Left renal cortex interstitium (tissue), 4 donors: Measurements from ENCODE around the gene CNTNAP2. TPM values are rescaled to one million over a fixed set of nuclear protein-coding genes. Genes with fewer than 3 reads are reported as not detected.

ENCODE experiments used
- DNase-seq, 4 donors: peaks; one replicate each; pipeline ENCODE4 v3.0.0-alpha.2; 2013; ENCODE audit warnings: low read depth in 4 of 4, low spot score in 2 of 4, missing footprints in 1 of 4
- polyA plus RNA-seq, 4 donors: library from polyadenylated mRNA; unstranded; fragments of 120-200 nt; gene quantifications; one replicate each; pipeline ENCODE4 v1.2.1, GENCODE V29; 2013; ENCODE audit not compliant: insufficient read length in 4 of 4

Gene CNTNAP2
- polyA plus RNA-seq, 4 donors, result 22.3 to 27.6 (median 27.1) TPM

- DNase-seq, result no peak
Observed at GRCh38 chr7:148379677-148380076, 2263.1 kb downstream of the CNTNAP2 start.

GRCh38 chr7:148380596-148381419, 2264.2 kb downstream of the CNTNAP2 start:
- no peak for DNase-seq

GRCh38 chr7:148382596-148382995, 2266.0 kb downstream of the CNTNAP2 start:
- DNase-seq, result no peak

DNA sequence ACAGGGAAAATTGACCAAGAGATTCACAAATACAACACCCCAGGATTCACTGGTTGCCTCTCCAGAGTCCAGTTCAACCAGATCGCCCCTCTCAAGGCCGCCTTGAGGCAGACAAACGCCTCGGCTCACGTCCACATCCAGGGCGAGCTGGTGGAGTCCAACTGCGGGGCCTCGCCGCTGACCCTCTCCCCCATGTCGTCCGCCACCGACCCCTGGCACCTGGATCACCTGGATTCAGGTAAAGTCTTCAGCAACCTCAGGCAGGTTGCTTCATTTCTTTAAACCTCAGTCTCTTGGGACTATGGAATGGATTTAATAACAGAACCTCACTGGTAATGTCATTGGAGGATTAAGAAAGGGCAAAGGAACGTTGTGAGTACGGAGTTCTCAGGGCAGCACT, 2267.1 kb downstream of the CNTNAP2 start:
- no peak for DNase-seq

DNA sequence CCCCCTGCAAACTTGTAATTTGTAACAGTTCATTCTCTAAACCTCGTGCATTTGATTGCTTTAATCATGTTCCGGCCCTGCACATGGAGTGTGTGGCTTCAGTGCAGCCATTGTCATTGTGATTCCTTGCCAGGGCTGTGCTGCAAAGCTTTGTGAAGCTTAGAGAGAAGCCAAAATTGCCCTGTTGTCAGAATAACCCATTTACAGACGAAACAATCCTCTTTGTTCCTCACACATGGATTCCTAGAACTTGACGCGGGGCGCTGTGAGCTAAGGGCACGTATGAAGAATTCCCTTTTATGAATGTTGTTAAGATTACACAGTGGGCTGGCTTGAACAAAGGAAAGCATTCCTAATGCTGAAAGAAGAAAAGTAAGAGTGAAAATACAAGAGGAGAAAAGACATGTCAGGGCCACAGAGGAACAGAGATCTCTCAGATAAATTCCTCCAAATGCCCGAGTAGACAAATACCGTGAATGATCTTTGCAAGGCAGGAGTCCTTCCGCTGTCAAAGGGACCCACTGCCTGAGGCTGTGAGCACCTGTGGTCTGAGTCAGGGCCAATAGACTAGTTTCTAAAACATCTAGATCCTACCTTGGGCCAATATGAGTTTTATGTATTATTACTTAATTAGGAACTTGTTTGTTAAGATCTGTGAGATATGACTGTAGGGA, 2268.5 kb downstream of the CNTNAP2 start:
- no peak for DNase-seq

DNA sequence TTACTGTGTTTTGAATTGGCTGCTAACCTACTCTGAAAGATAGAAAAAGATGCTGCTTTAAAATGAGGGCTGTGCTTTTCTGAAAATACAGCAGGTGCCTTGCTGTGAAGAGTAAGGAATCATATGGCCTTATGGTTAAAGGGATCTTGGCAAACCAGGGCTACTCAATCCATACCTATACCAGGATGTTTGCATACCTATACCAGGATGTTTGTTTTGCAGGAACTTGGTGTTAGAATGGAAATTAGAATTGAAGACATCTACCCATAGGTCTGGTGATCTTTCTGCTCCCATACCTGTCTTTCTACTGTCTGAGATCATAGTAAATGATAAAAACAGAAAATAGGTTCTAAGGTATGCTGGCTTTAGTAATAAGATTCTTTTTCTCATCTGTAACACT, 2273.8 kb downstream of the CNTNAP2 start:
- DNase-seq, result no peak

DNA sequence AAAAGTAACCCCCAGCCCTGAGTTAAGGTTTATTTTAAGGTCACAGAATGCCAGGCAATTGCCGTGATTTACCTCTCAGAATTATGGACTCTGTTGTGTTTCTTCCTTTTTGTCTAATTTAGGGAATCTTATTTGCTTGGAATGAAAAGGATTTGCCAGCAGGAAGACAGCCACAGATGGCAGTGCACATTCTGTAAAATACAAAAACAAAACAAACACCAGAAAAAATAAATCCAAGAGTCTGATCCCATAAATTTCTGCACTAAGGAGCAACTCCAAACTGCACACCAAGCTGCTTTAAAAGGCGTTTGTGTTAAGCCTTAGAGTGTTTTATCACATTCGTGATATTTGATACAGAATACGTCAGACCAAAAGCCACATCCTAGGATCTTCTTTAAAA, 2275.0 kb downstream of the CNTNAP2 start:
- DNase-seq, result peak in 2 of 4 donors; percentile 13

DNA sequence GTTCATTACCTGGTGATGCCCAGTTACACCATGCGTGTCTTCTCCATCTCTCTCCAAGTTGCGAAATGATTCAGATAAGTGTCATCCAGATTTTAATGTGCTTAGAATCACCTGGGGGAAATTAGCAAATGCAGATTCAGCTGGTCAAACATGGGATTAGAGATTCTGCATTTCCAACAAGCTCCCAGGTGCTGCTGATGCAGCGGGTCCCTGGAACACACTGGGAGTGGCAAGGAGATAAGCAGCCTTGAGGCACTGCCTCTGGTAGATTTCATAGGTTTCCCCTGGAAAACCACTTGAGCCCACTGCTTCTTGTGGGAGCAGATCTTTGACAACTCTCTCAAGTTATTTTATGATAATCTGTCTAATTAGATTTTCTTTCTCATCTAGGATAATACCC, 2278.0 kb downstream of the CNTNAP2 start:
- DNase-seq, result no peak

- no peak for DNase-seq
Observed at GRCh38 chr7:148395352-148395811, 2278.8 kb downstream of the CNTNAP2 start.

- DNase-seq, result no peak
Observed at GRCh38 chr7:148395990-148396716, 2279.6 kb downstream of the CNTNAP2 start.

- no peak for DNase-seq
Observed at GRCh38 chr7:148397056-148397455, 2280.5 kb downstream of the CNTNAP2 start.

DNA sequence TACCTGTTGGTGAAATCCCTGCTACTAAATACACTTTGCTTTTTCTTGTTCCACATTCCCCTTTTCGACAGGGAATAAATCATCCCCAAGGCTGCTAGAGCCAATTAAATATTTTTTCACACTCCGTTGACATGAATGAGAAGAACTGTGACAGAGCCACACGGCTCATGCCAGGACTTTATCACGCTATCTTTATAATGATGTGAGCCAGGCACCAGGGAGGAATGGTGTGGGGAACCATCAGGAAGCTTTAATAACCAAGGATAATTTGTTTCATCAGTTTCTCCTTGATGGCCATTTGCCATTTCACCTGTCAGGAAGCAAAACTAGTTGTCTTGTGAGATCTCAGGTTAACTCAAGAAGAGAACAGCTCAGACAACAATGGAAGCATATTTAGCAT, 2280.9 kb downstream of the CNTNAP2 start:
- DNase-seq, result no peak

DNA sequence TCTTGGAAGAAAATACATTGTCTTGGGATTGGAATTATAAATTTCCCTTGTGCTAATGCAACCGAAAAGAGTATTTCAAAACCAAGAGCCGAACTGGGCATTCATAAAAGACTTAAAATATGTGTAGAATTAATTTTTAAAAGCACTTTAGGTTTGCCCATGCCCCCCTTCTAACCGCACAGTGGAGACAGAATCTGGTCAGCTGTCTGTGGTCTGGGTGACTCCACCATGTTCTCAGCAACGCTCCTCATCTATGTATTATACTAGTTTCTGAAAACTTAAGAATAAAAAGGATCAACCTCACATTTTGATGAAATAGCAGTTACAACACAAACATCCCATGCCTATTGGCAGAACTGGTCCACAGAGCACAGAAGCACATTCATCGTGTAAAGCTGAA, 2281.4 kb downstream of the CNTNAP2 start:
- no peak for DNase-seq

- no peak for DNase-seq
Observed at GRCh38 chr7:148398844-148399365, 2282.3 kb downstream of the CNTNAP2 start.

- no peak for DNase-seq
Observed at GRCh38 chr7:148400101-148400500, 2283.5 kb downstream of the CNTNAP2 start.

GRCh38 chr7:148402159-148402558, 2285.6 kb downstream of the CNTNAP2 start:
- DNase-seq, result no peak

DNA sequence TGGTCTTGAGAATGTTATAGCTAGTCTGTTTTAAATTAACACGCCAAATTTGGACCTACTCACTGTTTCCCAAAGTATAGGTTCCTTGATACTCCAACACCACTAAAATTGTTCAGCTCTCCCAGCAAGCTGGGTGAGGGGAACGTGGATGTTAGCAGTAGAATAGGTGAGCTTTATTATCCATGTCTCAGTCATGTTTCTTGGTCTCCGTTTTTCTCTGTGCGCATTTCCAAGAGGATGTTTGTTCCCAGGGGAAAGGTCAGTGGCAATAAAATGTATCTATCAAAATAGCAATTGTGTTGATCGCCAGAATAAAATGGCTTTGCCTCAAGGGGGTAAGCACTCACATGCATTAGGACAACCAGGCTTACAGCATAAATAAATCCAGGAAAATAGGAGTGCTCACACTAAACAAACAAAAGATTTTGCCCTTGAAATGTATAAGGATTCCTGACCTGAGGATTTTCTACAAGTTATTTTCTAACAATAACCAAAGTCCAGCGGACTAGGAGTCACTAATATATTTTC, 2286.9 kb downstream of the CNTNAP2 start:
- no peak for DNase-seq

GRCh38 chr7:148408307-148408706, 2291.7 kb downstream of the CNTNAP2 start:
- no peak for DNase-seq

DNA sequence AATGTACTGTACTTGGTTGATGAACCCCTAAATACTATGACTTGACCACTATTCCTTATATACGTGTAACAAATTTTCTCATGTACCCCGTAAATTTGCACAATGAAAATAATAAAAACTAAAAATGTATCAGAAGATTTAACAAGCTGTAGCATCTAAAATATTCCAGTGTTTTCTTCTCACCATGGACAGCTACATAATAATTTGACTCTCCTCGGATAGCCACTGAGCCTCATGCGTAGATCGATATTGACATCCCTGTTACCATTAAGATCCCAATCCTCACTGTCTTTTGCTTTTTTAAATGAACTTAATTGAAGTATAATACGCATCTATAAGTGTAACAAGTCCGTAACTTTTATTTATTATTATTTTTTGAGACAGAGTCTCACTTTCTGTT, 2294.3 kb downstream of the CNTNAP2 start:
- no peak for DNase-seq

- DNase-seq, result no peak
Observed at GRCh38 chr7:148412691-148413090, 2296.1 kb downstream of the CNTNAP2 start.
